ENCODE data around the gene GDPD5. TPM values are rescaled to one million over a fixed set of nuclear protein-coding genes. Genes with fewer than 3 reads are reported as not detected.
A peak's percentile ranks its signal among the peaks of the same experiment; 100 is the strongest.

Gene GDPD5
- total RNA-seq, 2 experiments from 2014 or later = 13.5 to 57.3 TPM

GRCh38 chr11:75450826-75451821, 74.6 kb downstream of the GDPD5 start:
- intact Hi-C loops (cut with micrococcal nuclease; ENCODE audit: unreplicated experiment) = no loop called here
- no peaks in the 10 kb centered on the region for H3K9me2 ChIP-seq (ENCODE audit: insufficient read depth, low read length)
- H3K4me3 ChIP-seq (ENCODE audit: low read depth, low read length, poor library complexity, severe bottlenecking) = no peak overlapping the region
- no peaks in the 10 kb centered on the region for H3K9me3 ChIP-seq (ENCODE audit: low read length)
- H3K4me1 ChIP-seq (ENCODE audit: insufficient read depth, low read length, poor library complexity, severe bottlenecking) = no peaks in the 10 kb centered on the region
- BruUV-seq (replicated peaks) = no TSS peak
- TF ChIP-seq CTCF (conservative IDR thresholded peaks at IDR 0.05; ENCODE audit: low read length) (peak; percentile 92), EZH2phosphoT487 (IDR thresholded peaks at IDR 0.05; ENCODE audit: borderline replicate concordance, low read depth, low read length) (no peak)
- POLR2A ChIA-PET = no interaction called here
- H3K27ac ChIP-seq (ENCODE audit: low read depth, low read length, poor library complexity, severe bottlenecking) = no peak overlapping the region
- H2AFZ ChIP-seq (ENCODE audit: low read length) = no peak overlapping the region
- no peaks in the 10 kb centered on the region for H4K20me1 ChIP-seq (ENCODE audit: insufficient read depth, low read length)
- no peaks in the 10 kb centered on the region for H3K36me3 ChIP-seq (ENCODE audit: insufficient read depth, low read length)
- CTCF ChIA-PET (ENCODE audit: unreplicated experiment) = interaction anchor here (1.0 to 1.5 kb wide), 2 partner anchors 36 to 109 kb away, joined by 3 read pairs; no protein-coding TSS in a partner anchor
- no peak overlapping the region for H3K4me2 ChIP-seq (ENCODE audit: low read length)
- H3K79me2 ChIP-seq (ENCODE audit: insufficient read depth, low read depth, low read length) = no peaks in the 10 kb centered on the region
- peak; percentile 48 for DNase-seq (ENCODE audit: low spot score)

- Histone ChIP-seq H3K79me2 (ENCODE audit: insufficient read depth, low read depth, low read length) (no peaks in the 10 kb centered on the region), H4K20me1 (ENCODE audit: insufficient read depth, low read length) (no peaks in the 10 kb centered on the region), H3K27ac (ENCODE audit: low read depth, low read length, poor library complexity, severe bottlenecking) (no peak overlapping the region), H2AFZ (ENCODE audit: low read length) (no peak overlapping the region), H3K9me3 (ENCODE audit: low read length) (no peaks in the 10 kb centered on the region), H3K4me1 (ENCODE audit: insufficient read depth, low read length, poor library complexity, severe bottlenecking) (no peaks in the 10 kb centered on the region), H3K4me2 (ENCODE audit: low read length) (no peak overlapping the region), H3K36me3 (ENCODE audit: insufficient read depth, low read length) (no peaks in the 10 kb centered on the region), H3K9me2 (ENCODE audit: insufficient read depth, low read length) (no peaks in the 10 kb centered on the region), H3K4me3 (ENCODE audit: low read depth, low read length, poor library complexity, severe bottlenecking) (no peak overlapping the region)
- DNase-seq (ENCODE audit: low spot score) = no peak
- BruUV-seq (replicated peaks) = no TSS peak
- ChIA-PET CTCF (ENCODE audit: unreplicated experiment) (no interaction called here), POLR2A (no interaction called here)
- TF ChIP-seq CTCF (conservative IDR thresholded peaks at IDR 0.05; ENCODE audit: low read length) = no peak
- no peak for TF ChIP-seq EZH2phosphoT487 (IDR thresholded peaks at IDR 0.05; ENCODE audit: borderline replicate concordance, low read depth, low read length)
- intact Hi-C loops (cut with micrococcal nuclease; ENCODE audit: unreplicated experiment) = no loop called here
Measured at GRCh38 chr11:75450236-75450635, 75.5 kb downstream of the GDPD5 start.

- Histone ChIP-seq H3K4me1 (ENCODE audit: insufficient read depth, low read length, poor library complexity, severe bottlenecking) (no peaks in the 10 kb centered on the region), H3K4me2 (ENCODE audit: low read length) (no peak overlapping the region), H3K4me3 (ENCODE audit: low read depth, low read length, poor library complexity, severe bottlenecking) (no peak overlapping the region), H3K9me2 (ENCODE audit: insufficient read depth, low read length) (no peaks in the 10 kb centered on the region), H4K20me1 (ENCODE audit: insufficient read depth, low read length) (no peaks in the 10 kb centered on the region), H2AFZ (ENCODE audit: low read length) (no peak overlapping the region), H3K27ac (ENCODE audit: low read depth, low read length, poor library complexity, severe bottlenecking) (no peak overlapping the region), H3K9me3 (ENCODE audit: low read length) (no peaks in the 10 kb centered on the region), H3K79me2 (ENCODE audit: insufficient read depth, low read depth, low read length) (no peaks in the 10 kb centered on the region), H3K36me3 (ENCODE audit: insufficient read depth, low read length) (no peaks in the 10 kb centered on the region)
- BruUV-seq (replicated peaks) = no TSS peak
- TF ChIP-seq EZH2phosphoT487 (IDR thresholded peaks at IDR 0.05; ENCODE audit: borderline replicate concordance, low read depth, low read length) (no peak), CTCF (conservative IDR thresholded peaks at IDR 0.05; ENCODE audit: low read length) (no peak)
- POLR2A ChIA-PET = no interaction called here
- intact Hi-C loops (cut with micrococcal nuclease; ENCODE audit: unreplicated experiment) = no loop called here
- CTCF ChIA-PET (ENCODE audit: unreplicated experiment) = no interaction called here
- DNase-seq (ENCODE audit: low spot score) = no peak
Measured at GRCh38 chr11:75449776-75450175, 76.0 kb downstream of the GDPD5 start.
